GM11168 (cell line): ENCODE measurements around the gene SPATA9.

ENCODE experiments used
- in situ Hi-C: fragments of 300-500 bp; cut with MboI; formaldehyde crosslinking; loops from one replicate; pipeline ENCODE4 v1.12.0; 2022; ENCODE audit warnings: low sequenced_read_pairs; ENCODE audit not compliant: unreplicated experiment

The SPATA9 gene

DNA sequence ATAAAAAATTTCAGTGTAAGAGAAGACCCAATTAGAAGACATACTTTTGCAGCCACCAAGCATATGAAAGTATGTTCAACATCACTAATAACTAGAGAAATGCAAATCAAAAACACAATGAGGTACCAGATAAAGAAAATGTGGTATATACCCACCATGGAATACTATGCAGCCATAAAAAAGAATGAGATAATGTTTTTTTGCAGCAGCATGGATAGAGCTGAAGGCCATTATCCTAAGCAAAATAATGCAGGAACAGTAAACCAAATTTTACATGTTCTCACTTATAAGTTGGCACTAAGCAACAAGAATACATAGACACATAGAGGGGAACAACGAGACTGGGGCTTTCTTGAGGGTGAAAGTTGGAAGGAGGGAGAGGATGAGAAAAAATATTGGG lies 6.9 kb upstream of the SPATA9 start:
- in situ Hi-C loops = no loop called here

DNA sequence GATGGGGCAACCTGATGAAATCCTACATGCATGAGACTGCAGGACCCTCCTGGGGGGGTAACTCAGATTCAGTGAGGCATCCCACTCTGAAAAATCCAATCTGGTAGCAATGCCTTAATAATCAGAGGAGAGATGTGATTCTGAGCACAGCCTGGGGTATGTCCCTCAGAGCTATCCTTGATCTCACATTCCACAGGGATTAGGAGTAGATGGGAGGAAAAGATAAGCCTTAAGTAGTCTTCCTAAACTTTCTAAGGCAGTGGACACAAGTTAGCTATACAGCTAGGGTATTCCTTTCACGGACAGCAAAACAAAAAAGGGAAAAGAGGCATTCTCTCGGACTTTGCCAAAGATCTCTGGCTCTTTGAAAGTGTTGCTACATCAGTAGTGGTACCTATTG lies 3.9 kb upstream of the SPATA9 start:
- in situ Hi-C loops = no loop called here

DNA sequence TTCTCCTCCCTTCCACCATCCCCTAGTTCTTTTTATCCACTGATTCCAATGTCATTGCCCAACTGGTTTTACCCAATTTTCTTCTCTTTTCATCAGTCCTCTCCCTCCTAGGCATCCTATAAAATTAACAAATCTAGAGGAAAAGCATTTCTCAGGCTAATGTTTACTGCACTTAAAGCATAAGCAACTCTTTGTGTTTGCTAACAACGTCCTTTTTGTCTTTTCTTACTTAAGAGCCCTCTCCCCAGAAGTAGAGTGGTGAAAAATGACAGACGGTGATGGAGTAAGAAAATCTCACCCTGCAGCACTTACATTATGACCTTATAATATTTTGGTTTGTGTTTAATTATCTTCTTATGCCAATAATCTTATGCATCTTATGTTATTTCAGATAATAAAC lies 1.6 kb upstream of the SPATA9 start:
- in situ Hi-C loops = no loop called here

DNA sequence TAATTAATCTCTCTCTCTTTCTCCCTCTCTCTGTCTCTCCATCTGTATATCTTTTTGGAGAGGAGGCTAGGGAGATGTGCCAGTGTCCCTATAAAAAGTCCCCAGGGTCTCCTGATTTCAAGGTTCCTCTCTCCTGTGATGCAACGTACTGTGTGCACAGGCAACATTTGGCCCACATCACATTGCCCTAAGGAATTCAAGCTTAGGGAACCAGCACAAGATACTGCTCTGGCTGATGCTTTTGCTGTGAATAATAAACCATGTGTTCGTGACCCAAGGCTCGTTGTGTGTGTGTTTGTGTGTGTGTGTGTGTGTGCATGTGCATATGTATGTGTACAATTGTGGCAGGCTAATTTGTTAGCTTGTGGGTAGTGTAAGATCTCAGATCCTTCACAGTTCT lies 9.7 kb downstream of the SPATA9 start:
- in situ Hi-C loops = no loop called here

DNA sequence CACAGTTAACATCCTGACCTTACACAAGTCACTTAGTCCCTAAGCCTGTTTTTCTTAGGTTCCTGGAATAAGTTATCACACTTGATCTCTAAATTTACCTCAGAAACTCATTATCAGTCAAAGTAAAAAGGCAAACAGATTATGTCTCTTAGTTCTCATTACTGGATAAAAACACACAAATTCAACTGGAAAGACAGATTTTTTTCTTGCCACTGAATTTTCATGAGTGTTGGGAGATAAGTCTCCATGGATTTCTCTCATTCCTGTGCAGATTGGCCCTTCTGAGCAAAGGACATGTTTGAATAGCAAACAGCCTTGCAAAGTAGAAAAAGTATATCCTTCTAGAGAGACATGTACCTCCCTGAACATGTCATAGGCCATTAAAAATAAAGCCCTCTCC lies 10.2 kb downstream of the SPATA9 start:
- in situ Hi-C loops = no loop called here

DNA sequence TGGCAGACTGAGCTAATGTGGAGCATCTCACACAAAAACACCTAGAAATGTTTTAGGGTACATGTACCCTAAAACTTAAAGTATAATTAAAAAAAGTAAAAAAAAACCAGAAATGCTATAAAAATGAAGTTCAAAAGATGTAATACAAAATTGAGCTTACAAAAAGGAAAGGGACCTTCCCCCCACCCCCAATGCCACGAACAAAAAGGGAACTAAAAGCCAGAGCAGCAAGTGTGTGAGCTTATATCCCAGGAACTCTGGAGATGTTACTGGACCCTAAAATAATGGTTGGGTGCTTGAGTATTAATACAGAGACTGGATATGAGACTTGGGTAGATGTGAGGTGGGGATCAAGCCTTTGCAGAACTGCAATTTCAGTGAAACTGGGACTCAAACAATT lies 11.0 kb downstream of the SPATA9 start:
- in situ Hi-C loops = no loop called here

DNA sequence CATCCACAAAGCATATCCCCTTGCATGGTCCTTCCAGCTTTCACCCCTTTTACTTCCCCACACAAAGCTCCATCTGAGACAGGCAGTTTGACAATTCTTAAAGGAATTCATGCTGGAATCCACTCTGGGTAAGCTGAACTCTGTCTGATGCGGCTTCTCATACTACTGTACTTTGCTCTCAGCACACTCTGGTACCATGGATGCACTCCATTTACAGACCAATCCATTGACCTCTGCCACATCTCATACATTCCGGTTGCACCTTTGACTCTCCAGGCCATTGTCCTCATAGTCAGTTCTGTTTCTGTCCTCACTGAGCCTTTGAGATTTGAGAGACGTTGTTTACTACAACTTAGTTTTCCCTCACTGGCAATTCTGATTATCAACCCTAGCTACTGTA lies 12.2 kb downstream of the SPATA9 start:
- in situ Hi-C loops = no loop called here

DNA sequence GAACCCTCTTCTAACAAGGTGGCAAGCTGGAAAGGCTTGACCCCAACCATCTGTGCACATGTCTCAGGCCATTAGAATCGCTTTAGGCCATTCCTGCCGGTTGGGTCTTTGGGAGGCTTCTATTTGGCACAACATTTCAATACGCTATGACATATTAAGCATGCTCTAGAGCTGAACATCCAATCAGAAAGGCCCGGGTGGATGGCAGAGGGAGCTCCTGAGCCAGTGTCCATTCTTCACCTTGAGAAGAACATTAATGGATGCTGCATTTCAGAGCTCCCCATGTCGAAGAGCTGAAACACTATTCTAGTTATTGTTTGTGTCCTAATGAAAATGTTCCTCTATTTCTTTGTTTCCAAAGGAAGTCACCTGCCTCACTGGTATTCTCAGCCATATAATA lies 12.8 kb downstream of the SPATA9 start:
- in situ Hi-C loops = loop anchor here (5.0 kb wide), 1 partner anchor 172 kb away; no protein-coding TSS in a partner anchor

DNA sequence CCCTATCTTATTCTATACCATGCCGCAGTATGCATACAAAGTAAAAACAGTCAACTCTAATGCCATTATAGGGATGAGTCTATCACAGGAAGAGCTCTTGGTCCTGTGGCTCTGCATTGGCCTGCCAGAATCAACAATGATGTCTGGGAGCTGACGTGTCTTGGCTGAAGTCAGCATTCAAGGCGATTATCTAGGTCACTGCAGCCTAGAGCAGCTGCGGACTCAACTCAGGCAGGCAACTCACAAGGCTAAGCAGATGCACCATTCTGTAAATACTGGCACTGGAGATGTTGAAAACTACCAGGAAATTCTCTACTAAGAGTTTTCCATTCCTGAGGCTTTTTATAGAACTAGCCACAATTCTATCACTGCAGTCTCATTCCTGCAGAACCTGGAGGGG lies 13.3 kb downstream of the SPATA9 start:
- in situ Hi-C loops = loop anchor here (5.0 kb wide), 1 partner anchor 173 kb away; no protein-coding TSS in a partner anchor

DNA sequence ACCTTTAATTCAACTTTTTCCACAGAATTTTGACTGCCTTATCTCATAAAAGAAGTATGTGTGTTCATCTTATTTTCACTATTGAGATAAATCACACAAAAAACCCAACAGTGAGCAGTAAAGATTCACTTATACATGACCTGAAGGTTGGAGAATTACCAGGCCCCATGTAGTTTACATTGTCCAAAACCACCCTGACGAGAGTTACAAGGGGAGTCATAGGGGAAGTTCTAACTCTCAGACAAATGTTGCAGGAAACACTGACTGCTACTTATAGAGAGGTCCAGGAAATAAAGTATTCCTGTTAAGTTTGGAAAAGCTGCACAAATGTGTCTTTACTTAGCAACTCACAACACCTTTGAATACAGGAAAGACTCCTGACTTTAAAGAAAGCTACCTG lies 14.1 kb downstream of the SPATA9 start:
- in situ Hi-C loops = loop anchor here (5.0 kb wide), 1 partner anchor 174 kb away; no protein-coding TSS in a partner anchor

DNA sequence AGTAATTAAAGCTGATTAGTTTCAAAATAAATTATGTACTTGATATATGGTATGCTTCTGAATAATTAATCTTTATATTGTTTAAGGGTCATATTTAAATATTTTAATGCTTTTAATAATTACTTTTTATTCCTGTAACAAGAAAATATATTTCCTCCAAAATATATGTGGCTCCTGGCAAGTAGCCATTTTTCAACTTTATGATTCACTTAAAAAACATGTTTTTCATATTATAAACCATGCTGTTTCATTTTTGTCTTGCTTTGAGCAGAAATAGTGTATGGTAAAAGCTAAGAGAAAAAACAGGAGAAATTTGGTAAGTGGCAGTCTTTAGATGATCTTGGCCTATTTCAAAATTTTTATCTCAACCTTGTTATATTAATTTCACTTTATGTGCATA lies 14.6 kb downstream of the SPATA9 start:
- in situ Hi-C loops = loop anchor here (5.0 kb wide), 1 partner anchor 174 kb away; no protein-coding TSS in a partner anchor

DNA sequence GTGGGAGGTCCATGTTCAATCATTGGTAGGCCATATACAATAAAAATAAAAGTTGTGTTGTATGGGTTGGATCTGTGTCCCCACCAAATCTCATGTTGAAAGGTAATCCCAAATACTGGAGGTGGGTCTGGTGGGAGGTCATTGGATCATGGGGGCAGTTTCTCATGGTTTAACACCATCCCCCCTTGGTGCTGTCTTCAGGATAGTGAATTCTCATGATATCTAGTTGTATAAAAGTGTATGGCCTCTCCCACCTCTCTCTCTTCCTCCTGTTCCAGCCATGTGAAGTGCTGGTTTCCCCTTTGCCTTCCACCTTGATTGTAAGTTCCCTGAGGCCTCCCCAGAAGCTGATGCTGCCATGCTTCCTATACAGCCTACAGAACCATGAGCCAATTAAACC lies 15.1 kb downstream of the SPATA9 start:
- in situ Hi-C loops = loop anchor here (5.0 kb wide), 1 partner anchor 175 kb away; no protein-coding TSS in a partner anchor

DNA sequence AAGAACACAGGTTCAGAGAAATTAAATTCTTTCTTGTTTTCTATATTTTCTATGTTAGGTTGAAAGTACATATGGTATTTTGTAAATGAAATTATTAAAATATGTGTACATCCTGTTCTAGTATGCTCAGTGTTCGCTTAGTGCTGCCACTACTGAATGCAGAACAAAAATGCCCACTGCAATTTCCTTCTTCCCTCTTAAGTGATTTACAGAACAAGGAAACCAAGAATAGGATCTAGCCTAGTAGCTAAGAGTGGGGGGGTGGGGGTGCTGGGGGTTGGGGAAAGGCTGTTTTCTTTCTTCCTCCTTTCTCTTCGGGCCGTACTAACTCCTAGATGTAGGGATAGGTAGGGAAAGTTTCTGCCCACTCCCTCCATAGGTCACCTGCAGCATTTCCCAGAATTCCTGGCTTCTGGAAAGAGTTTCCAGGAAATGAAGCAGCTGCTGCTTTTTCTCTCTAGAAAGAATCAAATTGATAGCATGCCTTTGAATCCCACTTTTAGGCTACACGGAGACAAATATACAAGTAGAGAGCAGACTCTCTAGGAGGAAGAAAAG lies 15.7 kb downstream of the SPATA9 start:
- in situ Hi-C loops = loop anchor here (5.0 kb wide), 1 partner anchor 175 kb away; no protein-coding TSS in a partner anchor

DNA sequence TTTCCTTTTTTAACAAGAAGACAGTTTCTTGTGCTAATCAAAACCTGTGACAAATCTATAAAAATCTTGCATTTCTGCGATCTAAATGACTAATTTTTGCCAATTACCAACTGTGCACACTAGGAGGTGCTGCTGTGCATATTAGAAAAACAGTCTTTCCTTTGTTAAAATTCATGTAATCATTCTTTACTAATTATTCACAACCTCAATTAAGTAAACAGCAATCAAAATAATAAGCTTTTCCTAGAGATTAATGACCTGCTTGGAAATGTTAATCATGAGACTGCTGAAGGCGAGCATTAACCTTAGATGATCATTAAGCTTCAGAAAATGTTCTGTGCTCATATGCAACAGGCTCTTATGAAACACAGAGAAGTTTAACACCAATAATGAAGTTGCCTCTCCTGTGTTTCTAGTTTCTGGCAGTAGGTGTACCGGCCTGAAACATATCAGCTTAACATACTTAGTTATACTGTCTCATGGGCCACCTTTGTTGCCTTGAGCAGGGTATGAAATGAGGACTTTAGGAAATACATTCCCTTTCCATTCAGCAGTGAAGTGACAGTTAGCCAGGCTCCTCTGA lies 18.5 kb downstream of the SPATA9 start:
- in situ Hi-C loops = no loop called here

DNA sequence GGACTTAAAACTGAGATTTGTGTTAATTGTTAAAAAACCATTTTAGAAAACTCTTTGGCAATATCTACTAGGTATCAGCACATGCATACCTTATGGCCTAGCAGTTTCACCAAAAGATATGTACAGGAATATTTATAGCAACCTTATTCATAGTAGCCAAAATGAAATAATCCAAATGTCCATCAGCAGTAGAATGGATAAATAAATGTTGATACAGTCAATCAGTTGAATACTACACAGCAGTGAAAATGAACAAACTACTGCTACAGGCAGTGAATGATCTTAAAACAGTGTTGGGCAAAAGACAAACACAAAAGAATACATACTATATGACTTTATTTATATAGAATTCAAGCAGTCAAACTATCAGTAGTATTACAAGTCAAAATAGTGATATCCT lies 19.8 kb downstream of the SPATA9 start:
- in situ Hi-C loops = no loop called here

DNA sequence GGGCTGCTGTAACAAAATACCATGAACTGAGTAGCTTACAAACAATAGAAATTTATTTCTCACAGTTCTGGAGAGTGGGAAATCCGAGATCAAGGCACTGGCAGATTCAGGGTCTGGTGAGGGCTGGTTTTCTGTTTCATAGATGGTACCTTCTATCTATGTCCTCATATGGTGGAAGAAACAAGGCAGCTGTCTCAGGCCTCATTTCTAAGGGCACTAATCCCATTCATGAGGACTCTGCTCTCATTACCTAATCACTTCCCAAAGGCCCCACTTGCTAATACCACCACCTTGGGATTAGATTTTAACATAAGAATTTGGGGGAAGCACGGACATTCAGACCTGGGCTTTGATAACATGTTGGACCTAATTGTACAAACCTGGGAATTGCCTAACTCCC lies 22.7 kb downstream of the SPATA9 start:
- in situ Hi-C loops = no loop called here

DNA sequence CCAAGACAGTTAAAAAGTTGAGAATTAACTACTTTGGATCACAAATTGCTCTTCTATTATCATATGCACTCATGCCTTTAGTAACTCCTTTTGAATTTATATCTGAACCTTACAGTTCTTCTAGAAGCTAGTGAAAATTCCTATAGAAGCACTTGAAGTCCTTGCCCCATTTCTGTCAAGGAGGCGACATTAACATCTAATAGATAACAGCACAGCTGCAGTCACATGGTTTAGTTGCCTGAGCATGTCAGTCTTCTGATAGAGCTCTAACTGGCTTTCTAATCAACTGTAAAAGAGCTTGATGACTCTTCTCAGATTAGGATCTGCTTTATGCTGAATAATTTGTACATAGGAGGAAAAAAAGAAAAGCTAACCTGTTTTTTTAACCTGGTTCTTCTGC lies 27.2 kb downstream of the SPATA9 start:
- in situ Hi-C loops = no loop called here

DNA sequence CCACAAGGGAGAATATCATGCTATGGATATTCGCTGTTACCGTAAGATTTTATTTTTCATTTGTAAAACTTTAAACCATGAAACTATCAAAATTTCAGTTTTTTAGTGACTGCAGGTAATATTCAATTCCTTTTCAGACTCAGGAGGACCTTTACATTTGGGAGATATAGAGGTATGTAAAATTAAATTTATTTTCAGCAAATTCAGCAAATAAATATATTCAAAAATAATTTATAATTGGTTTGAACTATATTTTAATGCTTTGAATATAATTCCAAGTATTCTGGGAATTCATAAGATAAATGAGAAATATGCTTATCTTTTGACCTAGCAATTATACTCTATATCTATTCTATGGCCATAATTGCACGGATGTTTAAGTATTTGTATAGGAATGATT lies 28.6 kb downstream of the SPATA9 start:
- in situ Hi-C loops = no loop called here

DNA sequence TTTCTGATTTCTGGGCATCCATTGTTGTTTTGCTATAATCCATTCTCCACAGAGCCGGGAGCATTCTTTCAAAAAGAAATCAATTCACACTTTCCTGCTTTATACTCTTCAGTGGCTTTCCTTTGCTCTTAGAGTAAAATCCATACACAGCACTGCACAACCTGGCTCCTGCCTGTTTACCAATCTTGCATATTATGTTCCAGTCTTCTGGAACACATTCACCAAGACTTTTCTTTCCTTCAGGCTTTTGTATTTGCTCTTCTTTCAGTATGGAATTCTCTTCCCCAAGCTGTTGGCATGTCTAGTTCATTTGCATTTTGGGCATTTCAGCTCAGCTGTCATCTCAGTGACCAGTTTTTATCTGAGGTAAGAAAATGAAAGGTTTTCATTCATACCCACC lies 29.9 kb downstream of the SPATA9 start:
- in situ Hi-C loops = no loop called here

DNA sequence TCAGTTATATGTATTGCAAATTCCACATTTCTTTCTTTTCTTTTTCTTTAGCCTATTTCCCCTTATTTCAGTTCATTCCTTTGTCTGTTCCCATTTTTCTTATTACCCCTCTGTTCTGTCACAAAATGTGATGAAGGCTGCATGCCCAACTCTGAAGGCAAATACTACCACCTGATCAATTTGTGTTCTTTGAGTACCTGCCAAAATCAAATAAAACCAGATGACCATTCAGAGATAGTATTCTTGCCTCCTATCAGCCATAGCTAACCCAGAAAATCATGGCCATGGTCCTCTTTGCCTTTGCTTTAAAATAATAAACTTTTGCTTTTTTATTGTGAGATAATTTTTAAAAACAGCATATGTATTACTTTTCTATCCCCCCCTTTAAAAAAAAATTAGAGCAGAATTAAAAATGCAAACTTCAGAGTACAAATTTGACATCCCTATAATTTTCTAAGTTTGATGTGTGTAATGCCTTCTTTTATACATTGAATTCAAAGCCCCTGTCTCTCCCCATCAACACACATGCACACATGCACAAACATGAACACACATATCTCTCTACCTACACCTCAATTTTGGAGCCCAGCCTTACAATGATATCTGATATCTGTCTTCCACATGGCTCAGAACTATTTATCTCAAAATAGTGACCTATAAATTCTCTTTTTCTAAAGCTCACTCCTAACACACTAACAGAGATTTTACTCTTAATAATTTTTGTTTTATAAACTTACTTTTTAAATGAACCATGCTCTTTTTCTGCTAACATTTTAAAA lies 32.8 kb downstream of the SPATA9 start:
- in situ Hi-C loops = no loop called here

DNA sequence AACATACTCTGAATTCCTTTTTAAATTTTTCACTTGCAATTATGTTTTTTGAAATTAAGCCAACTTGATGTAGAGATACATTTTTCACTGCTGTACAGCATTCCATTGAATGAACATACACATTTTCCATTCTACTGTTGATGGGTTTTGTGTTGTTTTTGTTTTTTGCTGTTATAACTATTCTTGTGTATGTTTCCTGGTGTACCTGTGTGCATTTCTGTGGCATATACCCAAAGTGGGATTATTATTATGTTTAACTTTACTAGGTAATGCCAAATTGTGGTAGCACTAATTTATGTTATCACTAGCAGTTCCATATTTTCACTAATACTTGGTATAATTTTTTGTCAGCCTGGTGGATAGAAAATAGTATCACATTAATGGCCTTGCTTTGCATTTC lies 33.5 kb downstream of the SPATA9 start:
- in situ Hi-C loops = no loop called here
